HG03280 (cell line): ENCODE data around the gene MRPL1.
"Not testable (repeated sequence)": the region's sequence is repeated elsewhere in the genome, so short reads cannot be mapped to it uniquely, and the experiment has no call there.

ENCODE experiments used
- ATAC-seq: cut with Tn5 transposase; IDR thresholded peaks from one replicate; pipeline ENCODE4 v1.9.1; 2021; ENCODE audit warnings: mild to moderate bottlenecking, moderate library complexity; ENCODE audit not compliant: unreplicated experiment

The MRPL1 gene

GRCh38 chr4:77963004-77963403, 100.4 kb downstream of the MRPL1 start:
- no peak for ATAC-seq

GRCh38 chr4:77973657-77974056, 111.0 kb downstream of the MRPL1 start:
- not testable (repeated sequence) for ATAC-seq

- ATAC-seq, result not testable (repeated sequence)
Observed at GRCh38 chr4:77982900-77983540, 120.4 kb downstream of the MRPL1 start.

GRCh38 chr4:77983612-77984311, 121.1 kb downstream of the MRPL1 start:
- ATAC-seq, result not testable (repeated sequence)

GRCh38 chr4:77989968-77990367, 127.3 kb downstream of the MRPL1 start:
- ATAC-seq, result no peak

GRCh38 chr4:77990456-77990855, 127.8 kb downstream of the MRPL1 start:
- no peak for ATAC-seq

- no peak for ATAC-seq
Observed at GRCh38 chr4:77990904-77991358, 128.3 kb downstream of the MRPL1 start.

- no peak for ATAC-seq
Observed at GRCh38 chr4:77992581-77992980, 130.0 kb downstream of the MRPL1 start.

- ATAC-seq, result no peak
Observed at GRCh38 chr4:77994194-77994721, 131.6 kb downstream of the MRPL1 start.

- ATAC-seq, result no peak
Observed at GRCh38 chr4:77996076-77996475, 133.4 kb downstream of the MRPL1 start.

GRCh38 chr4:78001531-78001930, 138.9 kb downstream of the MRPL1 start:
- ATAC-seq, result no peak

- ATAC-seq, result no peak
Observed at GRCh38 chr4:78002260-78002659, 139.6 kb downstream of the MRPL1 start.
